ENCODE data around the gene CACUL1.

The CACUL1 gene

DNA sequence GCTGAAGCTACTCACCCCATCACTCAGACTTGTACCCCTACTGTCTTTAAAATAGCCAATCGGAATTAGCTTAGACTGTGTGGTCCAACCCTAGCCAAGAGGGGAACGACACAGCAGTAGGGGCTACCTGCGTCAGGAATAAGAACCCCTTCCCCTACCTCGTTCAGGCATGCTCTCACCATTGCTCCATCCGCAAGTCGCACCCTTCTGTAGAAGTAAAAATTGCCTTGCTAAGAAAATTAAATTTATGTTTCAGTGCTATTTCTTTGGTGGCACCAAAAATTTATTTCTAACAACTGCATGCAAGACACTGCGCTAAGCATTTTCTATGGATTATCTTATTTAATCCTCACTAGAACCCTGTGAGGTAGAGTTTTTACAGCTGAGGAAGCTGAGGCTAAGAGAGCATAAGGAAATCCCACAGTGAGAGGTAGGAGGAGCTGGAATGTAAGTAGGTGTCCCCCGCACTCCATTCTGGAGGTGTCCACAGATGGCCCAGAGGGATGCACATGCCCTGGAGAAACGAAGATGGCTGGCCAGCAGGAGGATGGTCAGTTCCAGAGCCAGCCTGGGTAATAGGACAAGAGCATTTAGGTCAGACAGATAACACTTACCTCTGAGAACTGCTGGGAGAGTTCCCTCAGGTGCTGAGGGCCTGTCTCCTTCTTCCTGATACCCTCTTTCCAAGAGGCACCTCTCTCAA lies 15.3 kb upstream of the CACUL1 start:
- no peak overlapping the region for H3K4me3 ChIP-seq (ENCODE audit: low read depth, low read length)
- DNase-seq (ENCODE audit: low read depth, low spot score) = no peak
- ChIA-PET POLR2A (no interaction called here), CTCF (no interaction called here)
- TF ChIP-seq, protein P1, sequence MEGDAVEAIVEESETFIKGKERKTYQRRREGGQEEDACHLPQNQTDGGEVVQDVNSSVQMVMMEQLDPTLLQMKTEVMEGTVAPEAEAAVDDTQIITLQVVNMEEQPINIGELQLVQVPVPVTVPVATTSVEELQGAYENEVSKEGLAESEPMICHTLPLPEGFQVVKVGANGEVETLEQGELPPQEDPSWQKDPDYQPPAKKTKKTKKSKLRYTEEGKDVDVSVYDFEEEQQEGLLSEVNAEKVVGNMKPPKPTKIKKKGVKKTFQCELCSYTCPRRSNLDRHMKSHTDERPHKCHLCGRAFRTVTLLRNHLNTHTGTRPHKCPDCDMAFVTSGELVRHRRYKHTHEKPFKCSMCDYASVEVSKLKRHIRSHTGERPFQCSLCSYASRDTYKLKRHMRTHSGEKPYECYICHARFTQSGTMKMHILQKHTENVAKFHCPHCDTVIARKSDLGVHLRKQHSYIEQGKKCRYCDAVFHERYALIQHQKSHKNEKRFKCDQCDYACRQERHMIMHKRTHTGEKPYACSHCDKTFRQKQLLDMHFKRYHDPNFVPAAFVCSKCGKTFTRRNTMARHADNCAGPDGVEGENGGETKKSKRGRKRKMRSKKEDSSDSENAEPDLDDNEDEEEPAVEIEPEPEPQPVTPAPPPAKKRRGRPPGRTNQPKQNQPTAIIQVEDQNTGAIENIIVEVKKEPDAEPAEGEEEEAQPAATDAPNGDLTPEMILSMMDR (IDR thresholded peaks at IDR 0.05; ENCODE audit: insufficient read depth, low read length, missing control alignments) = no peak

DNA sequence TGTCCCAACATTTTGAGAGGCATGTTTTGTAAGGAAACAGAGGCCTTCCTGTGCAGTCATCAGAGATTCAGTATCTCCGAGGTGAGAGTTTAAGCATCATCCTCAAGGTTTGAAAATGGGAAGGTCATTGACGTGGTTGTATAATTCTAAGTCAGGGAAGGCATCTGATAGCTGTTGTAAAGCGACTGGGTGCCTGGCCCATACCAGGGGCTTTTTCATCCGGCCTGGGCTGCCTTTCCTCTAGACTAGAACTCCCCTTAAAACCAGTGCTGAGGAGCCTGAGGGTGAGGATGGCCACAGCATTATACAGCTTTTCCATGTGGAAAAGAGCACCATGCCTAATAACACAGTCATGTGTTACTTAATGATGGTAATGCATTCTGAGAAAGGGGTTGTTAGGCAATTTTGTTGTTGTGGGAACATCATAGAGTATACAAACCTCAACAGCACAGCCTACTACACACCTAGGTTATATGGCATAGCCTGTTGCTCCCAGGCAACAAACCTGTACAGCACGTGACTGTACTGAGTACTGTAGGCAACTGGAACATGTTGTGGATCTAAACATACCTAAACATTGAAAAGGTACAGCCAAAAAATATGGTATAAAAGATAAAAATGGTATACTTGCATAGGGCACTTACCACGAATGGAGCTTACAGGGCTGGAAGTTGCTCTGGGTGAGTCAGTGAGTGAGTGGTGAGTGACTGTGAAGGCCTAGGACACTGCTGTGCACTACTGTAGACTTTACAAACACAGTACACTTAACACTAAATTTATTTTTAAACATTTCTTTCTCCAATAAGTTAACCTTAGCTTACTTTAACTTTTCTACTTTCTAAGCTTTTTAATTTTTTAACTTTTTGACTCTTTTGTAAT lies 13.5 kb upstream of the CACUL1 start:
- TF ChIP-seq, protein P1 (IDR thresholded peaks at IDR 0.05; ENCODE audit: insufficient read depth, low read length, missing control alignments) = no peak
- no peak for DNase-seq (ENCODE audit: low read depth, low spot score)
- POLR2A ChIA-PET = no interaction called here
- H3K4me3 ChIP-seq (ENCODE audit: low read depth, low read length) = no peak overlapping the region
- CTCF ChIA-PET = no interaction called here

DNA sequence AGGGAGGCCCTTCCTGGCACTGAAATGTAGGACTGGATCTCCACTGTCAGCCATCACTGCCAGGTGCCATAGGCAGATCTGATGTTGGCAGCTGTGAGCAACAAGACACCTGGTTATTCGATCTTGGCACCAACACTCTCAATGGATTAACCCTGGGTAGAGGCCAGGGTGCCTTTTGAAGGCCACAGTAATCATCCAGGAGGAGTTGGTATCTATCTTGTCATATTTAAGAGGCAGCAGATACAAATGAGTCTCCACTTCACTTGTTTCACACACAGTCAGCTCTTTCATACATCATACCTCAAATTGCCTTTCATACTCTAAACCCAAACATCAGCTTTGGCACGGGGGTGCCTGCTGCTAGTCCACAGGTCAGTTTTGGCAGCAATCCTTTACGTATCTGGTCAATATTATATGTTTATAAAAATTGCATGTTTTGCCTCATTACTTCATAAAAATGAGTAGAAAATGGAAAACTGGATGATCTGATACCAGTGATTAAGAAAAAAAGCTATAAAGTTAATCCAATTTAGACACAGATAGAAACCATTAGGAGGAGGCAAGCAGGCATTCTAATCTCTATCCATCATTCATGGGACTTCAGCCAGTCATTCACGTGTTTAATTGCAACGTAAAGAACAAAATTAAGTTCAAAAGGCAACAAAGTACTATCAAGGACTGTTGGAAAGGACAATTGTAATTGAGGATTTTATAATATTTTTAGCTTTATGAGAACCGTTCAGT lies 12.7 kb upstream of the CACUL1 start:
- ChIA-PET POLR2A (no interaction called here), CTCF (no interaction called here)
- DNase-seq (ENCODE audit: low read depth, low spot score) = no peak
- TF ChIP-seq, protein P1 (IDR thresholded peaks at IDR 0.05; ENCODE audit: insufficient read depth, low read length, missing control alignments) = no peak
- H3K4me3 ChIP-seq (ENCODE audit: low read depth, low read length) = no peak overlapping the region

DNA sequence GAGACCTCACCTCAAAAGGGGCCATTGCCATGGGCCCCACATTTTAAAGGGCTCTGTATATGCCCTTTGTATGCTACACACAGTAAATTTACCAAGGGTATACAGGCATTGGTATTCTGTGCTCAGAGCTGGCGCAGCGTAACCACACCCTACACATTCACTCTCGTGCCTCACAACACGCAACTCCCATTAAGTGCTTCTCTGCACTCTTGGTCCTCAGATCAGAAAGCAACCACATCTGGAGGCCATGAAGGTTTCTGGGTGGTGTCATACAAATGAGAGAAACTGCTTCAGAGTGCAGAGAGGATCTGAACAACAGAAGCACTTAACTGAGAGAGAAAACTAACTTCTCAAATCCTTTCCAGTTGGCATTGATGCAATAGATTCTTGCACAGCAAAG lies 9.4 kb upstream of the CACUL1 start:
- CTCF ChIA-PET = no interaction called here
- POLR2A ChIA-PET = no interaction called here
- TF ChIP-seq, protein P1 (IDR thresholded peaks at IDR 0.05; ENCODE audit: insufficient read depth, low read length, missing control alignments) = no peak
- no peak for DNase-seq (ENCODE audit: low read depth, low spot score)
- no peak overlapping the region for H3K4me3 ChIP-seq (ENCODE audit: low read depth, low read length)

DNA sequence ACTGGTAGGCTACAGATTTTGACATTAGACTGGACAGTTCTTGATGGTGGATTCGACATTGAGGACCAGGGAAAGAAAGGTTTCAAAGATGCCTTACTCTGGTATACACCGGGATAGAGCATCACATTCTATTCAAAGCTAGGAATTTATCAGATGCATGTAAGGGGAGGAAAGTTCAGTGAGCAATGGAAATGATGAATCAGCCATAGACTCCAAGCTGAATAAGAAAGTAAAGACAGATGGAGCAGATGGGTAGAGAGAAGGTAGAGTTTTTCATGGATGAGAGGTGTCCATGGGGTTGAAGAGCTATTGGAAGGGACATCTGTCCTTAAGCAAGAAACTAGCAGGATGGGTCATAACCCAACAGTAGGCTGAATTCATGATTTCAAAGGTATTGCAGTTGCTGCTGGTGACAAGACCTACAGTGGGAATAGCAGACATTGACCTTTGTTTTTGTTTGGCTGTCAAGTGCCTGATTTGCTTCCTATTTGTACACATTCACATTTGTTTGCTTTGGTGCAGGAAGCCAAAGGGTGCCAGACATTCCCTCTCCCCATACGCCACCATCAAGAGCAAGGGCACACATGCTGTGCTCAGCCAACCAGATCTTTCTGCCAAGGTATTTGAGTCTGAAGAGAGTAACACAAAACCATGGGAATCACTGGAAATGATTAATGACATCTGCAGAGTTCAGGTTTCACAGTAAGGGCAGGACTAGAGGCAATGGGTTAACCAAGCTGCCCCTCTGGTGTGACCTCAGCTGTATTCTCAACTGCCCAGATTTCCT lies 8.6 kb upstream of the CACUL1 start:
- DNase-seq (ENCODE audit: low read depth, low spot score) = no peak
- ChIA-PET CTCF (no interaction called here), POLR2A (no interaction called here)
- TF ChIP-seq, protein P1 (IDR thresholded peaks at IDR 0.05; ENCODE audit: insufficient read depth, low read length, missing control alignments) = no peak
- H3K4me3 ChIP-seq (ENCODE audit: low read depth, low read length) = no peak overlapping the region

Data from AG04449 (cell line).